GM21515 (cell line): Measurements from ENCODE around the gene CEP83.
A peak's percentile ranks its signal among the peaks of the same experiment; 100 is the strongest.
"Not testable (repeated sequence)": the region's sequence is repeated elsewhere in the genome, so short reads cannot be mapped to it uniquely, and the experiment has no call there.

Experiments
- ATAC-seq: cut with Tn5 transposase; IDR thresholded peaks from one replicate; pipeline ENCODE4 v1.9.1; 2021; ENCODE audit not compliant: unreplicated experiment

The CEP83 gene

GRCh38 chr12:94459728-94460615 is at the start of gene CEP83:
TSS of gene CEP83 (minus strand) at chr12:94459867. CDS start at chr12:94412490, 47,377 bp downstream.
- ATAC-seq: peak; percentile 98

GRCh38 chr12:94509317-94509716 is 49.6 kb upstream of the CEP83 start:
- ATAC-seq: no peak

GRCh38 chr12:94507455-94507854 is 47.8 kb upstream of the CEP83 start:
- no peak for ATAC-seq

GRCh38 chr12:94504386-94504785 is 44.7 kb upstream of the CEP83 start:
- no peak for ATAC-seq

GRCh38 chr12:94503619-94504018 is 44.0 kb upstream of the CEP83 start:
- ATAC-seq: no peak

GRCh38 chr12:94500831-94501567 is 41.3 kb upstream of the CEP83 start:
- ATAC-seq: no peak

GRCh38 chr12:94498698-94499097 is 39.0 kb upstream of the CEP83 start:
- no peak for ATAC-seq

GRCh38 chr12:94498073-94498472 is 38.4 kb upstream of the CEP83 start:
- ATAC-seq: no peak

GRCh38 chr12:94495445-94496115 is 35.9 kb upstream of the CEP83 start:
- ATAC-seq: no peak

GRCh38 chr12:94491489-94491888 is 31.8 kb upstream of the CEP83 start:
- no peak for ATAC-seq

GRCh38 chr12:94488463-94488862 is 28.8 kb upstream of the CEP83 start:
- peak; percentile 98 for ATAC-seq

GRCh38 chr12:94481734-94482133 is 22.1 kb upstream of the CEP83 start:
- no peak for ATAC-seq

- ATAC-seq: no peak
Observed at GRCh38 chr12:94469522-94469921, 9.9 kb upstream of the CEP83 start.

GRCh38 chr12:94460616-94460959 is 921 bp upstream of the CEP83 start:
- ATAC-seq: no peak

GRCh38 chr12:94458877-94459727 is 565 bp downstream of the CEP83 start:
- peak; percentile 43 for ATAC-seq

- no peak for ATAC-seq
Observed at GRCh38 chr12:94457311-94457710, 2.4 kb downstream of the CEP83 start.

GRCh38 chr12:94454318-94454717 is 5.3 kb downstream of the CEP83 start:
- not testable (repeated sequence) for ATAC-seq

GRCh38 chr12:94445662-94446061 is 14.0 kb downstream of the CEP83 start:
- ATAC-seq: no peak

GRCh38 chr12:94437303-94437702 is 22.4 kb downstream of the CEP83 start:
- no peak for ATAC-seq

GRCh38 chr12:94435511-94435927 is 24.1 kb downstream of the CEP83 start:
- no peak for ATAC-seq

GRCh38 chr12:94434171-94434570 is 25.5 kb downstream of the CEP83 start:
- ATAC-seq: no peak
